Measurements from ENCODE around the gene TBX5. TPM values are rescaled to one million over a fixed set of nuclear protein-coding genes. Genes with fewer than 3 reads are reported as not detected.

Gene TBX5
- total RNA-seq = not detected

GRCh38 chr12:114405519-114406271 is at the start of gene TBX5:
TBX5 (minus strand) TSS chr12:114406144; CDS start chr12:114403898, 2,246 bp downstream.
- ATAC-seq (ENCODE audit: low FRiP score) = no peak
- TF ChIP-seq CTCF (IDR thresholded peaks at IDR 0.05) = no peak

GRCh38 chr12:114451657-114452056 is 45.7 kb upstream of the TBX5 start:
- TF ChIP-seq CTCF (IDR thresholded peaks at IDR 0.05) = no peak
- no peak for DNase-seq (ENCODE audit: low spot score)
- ATAC-seq (ENCODE audit: low FRiP score) = no peak

More at GRCh38 chr12:114405519-114406271, at the start of gene TBX5:
- DNase-seq (ENCODE audit: low spot score) = no peak

GRCh38 chr12:114450515-114451300 is 44.8 kb upstream of the TBX5 start:
- no peak for TF ChIP-seq CTCF (IDR thresholded peaks at IDR 0.05)
- DNase-seq (ENCODE audit: low spot score) (no peak), ATAC-seq (ENCODE audit: low FRiP score) (no peak)

- DNase-seq (ENCODE audit: low spot score) (no peak), ATAC-seq (ENCODE audit: low FRiP score) (no peak)
- no peak for TF ChIP-seq CTCF (IDR thresholded peaks at IDR 0.05)
Measured at GRCh38 chr12:114450019-114450418, 44.1 kb upstream of the TBX5 start.

GRCh38 chr12:114448618-114448933 is 42.6 kb upstream of the TBX5 start:
- ATAC-seq (ENCODE audit: low FRiP score) (no peak), DNase-seq (ENCODE audit: low spot score) (no peak)
- no peak for TF ChIP-seq CTCF (IDR thresholded peaks at IDR 0.05)

- no peak for DNase-seq (ENCODE audit: low spot score)
- ATAC-seq (ENCODE audit: low FRiP score) = no peak
- no peak for TF ChIP-seq CTCF (IDR thresholded peaks at IDR 0.05)
Measured at GRCh38 chr12:114447799-114448617, 42.1 kb upstream of the TBX5 start.
